Measurements from ENCODE around the gene G6PD.

DNA sequence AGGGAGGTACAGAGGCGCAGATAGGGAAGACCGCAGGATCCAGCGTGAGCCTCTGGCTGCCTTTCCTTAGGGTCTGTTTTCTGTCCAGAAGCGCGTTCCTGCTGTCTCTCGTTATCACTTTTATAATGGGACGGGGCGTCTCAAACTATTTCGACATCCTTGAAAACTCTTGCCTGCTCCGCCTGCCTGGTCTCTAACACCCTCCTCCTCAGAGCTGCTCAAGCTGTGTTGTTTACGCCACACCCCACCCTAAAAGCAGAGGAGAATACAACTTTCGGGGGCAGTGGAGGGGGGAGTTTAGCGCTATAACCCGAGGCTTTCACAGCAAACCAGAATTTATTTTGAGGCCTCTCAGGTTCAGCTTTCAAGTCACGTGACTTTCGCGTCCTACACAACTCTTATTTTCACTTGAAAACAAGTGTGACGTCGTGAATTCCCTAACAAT lies 30.0 kb downstream of the G6PD start:
- no peak for TF ChIP-seq EZH2 (IDR thresholded peaks at IDR 0.05; ENCODE audit: low read depth, low read length, severe bottlenecking)
- TF ChIP-seq, protein P1, sequence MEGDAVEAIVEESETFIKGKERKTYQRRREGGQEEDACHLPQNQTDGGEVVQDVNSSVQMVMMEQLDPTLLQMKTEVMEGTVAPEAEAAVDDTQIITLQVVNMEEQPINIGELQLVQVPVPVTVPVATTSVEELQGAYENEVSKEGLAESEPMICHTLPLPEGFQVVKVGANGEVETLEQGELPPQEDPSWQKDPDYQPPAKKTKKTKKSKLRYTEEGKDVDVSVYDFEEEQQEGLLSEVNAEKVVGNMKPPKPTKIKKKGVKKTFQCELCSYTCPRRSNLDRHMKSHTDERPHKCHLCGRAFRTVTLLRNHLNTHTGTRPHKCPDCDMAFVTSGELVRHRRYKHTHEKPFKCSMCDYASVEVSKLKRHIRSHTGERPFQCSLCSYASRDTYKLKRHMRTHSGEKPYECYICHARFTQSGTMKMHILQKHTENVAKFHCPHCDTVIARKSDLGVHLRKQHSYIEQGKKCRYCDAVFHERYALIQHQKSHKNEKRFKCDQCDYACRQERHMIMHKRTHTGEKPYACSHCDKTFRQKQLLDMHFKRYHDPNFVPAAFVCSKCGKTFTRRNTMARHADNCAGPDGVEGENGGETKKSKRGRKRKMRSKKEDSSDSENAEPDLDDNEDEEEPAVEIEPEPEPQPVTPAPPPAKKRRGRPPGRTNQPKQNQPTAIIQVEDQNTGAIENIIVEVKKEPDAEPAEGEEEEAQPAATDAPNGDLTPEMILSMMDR (IDR thresholded peaks at IDR 0.05; ENCODE audit: control extremely low read depth in 1 of 3, insufficient read depth in 1 of 3, low read depth in 1 of 3, low read length in 3 of 3), result no peak
- TF ChIP-seq EP300 (IDR thresholded peaks at IDR 0.05; ENCODE audit: borderline replicate concordance in 1 of 2, low read depth in 2 of 2, low read length in 2 of 2), result no peak
- TF ChIP-seq KDM4A (IDR thresholded peaks at IDR 0.05; ENCODE audit: low read depth, low read length, severe bottlenecking), result no peak
- 0 out of 3 replicates have a peak, but pooled peaks of 1 of the 2 experiments have one; percentile 41 for TF ChIP-seq POLR2A (IDR thresholded peaks at IDR 0.05; ENCODE audit: control extremely low read depth in 1 of 2, low read depth in 2 of 2, low read length in 2 of 2)

Measured in H1 (cell line).